Activated CD4-positive, alpha-beta T cell treated with anti-CD3 and anti-CD28 coated beads for 36 hours (primary cell): Measurements from ENCODE around the gene PSMG4. TPM values are rescaled to one million over a fixed set of nuclear protein-coding genes. Genes with fewer than 3 reads are reported as not detected.

Source experiments
- ATAC-seq: fragments of 200-7000 bp; cut with Tn5 transposase; one replicate; pipeline ENCODE4 v1.10.0; 2021; ENCODE audit warnings: mild to moderate bottlenecking, moderate library complexity
- CTCF ChIA-PET: fragments of 350-600 bp; sonication (Branson Sonifier 250); formaldehyde crosslinking; loops from one replicate; lab custom pipeline; 2021; ENCODE audit warnings: antibody characterized with exemption; lab: Charles Lee
- POLR2A ChIA-PET: fragments of 350-600 bp; sonication (Branson Sonifier 250); formaldehyde crosslinking; loops from one replicate; lab custom pipeline; 2021; ENCODE audit warnings: antibody characterized with exemption, inconsistent platforms; lab: Charles Lee
- DNase-seq: peaks from one replicate; pipeline ENCODE4 v3.0.0-alpha.2; 2020
- H3K27ac Mint-ChIP-seq: one replicate; pipeline ENCODE4 v1.8.0; 2021; ENCODE audit warnings: mixed read lengths
- H3K27me3 Mint-ChIP-seq: one replicate; pipeline ENCODE4 v1.8.0; 2021; ENCODE audit warnings: mixed read lengths
- H3K36me3 Mint-ChIP-seq: one replicate; pipeline ENCODE4 v1.8.0; 2021; ENCODE audit warnings: low read depth, mixed read lengths
- H3K4me1 Mint-ChIP-seq: one replicate; pipeline ENCODE4 v1.8.0; 2021; ENCODE audit warnings: mixed read lengths
- H3K4me3 Mint-ChIP-seq: one replicate; pipeline ENCODE4 v1.8.0; 2021; ENCODE audit warnings: mild to moderate bottlenecking, moderate library complexity, mixed read lengths
- H3K9me3 Mint-ChIP-seq: one replicate; pipeline ENCODE4 v1.8.0; 2021; ENCODE audit warnings: low read depth, mixed read lengths
- intact Hi-C, 2 experiments: fragments of 100-400 bp; cut with DNase I in 1 of 2; cut with micrococcal nuclease in 1 of 2; formaldehyde crosslinking; loops; one replicate each; pipeline versions ENCODE4 v1.14.2 to v1.15.1; 2022 to 2024; cut with DNase I, micrococcal nuclease
- total RNA-seq, 2 experiments: library from RNA; stranded (reverse); gene quantifications; one replicate each; pipeline ENCODE4 v1.2.3, GENCODE V29; 2021

PSMG4 gene
- total RNA-seq, 2 experiments from 2014 or later = 22.2 to 23.2 TPM

- Mint-ChIP-seq H3K36me3 (no peaks in the 10 kb centered on the region), H3K4me1 (no peaks in the 10 kb centered on the region), H3K4me3 (no peak overlapping the region), H3K27me3 (no peaks in the 10 kb centered on the region), H3K27ac (no peak overlapping the region), H3K9me3 (no peaks in the 10 kb centered on the region)
- intact Hi-C loops = no loop called here
- ATAC-seq = no peak
- ChIA-PET POLR2A (no interaction called here), CTCF (interaction anchor here (0.5 to 0.6 kb wide), 2 partner anchors 19 to 417 kb away, joined by 3 to 4 read pairs; no protein-coding TSS in a partner anchor)
- DNase-seq = no peak
Observed at GRCh38 chr6:3309391-3310050, 50.8 kb downstream of the PSMG4 start.

GRCh38 chr6:3310051-3310448 is 51.3 kb downstream of the PSMG4 start:
- Mint-ChIP-seq H3K4me1 (no peaks in the 10 kb centered on the region), H3K36me3 (no peaks in the 10 kb centered on the region), H3K9me3 (no peaks in the 10 kb centered on the region), H3K4me3 (no peak overlapping the region), H3K27me3 (no peaks in the 10 kb centered on the region), H3K27ac (no peak overlapping the region)
- no peak for ATAC-seq
- ChIA-PET POLR2A (no interaction called here), CTCF (interaction anchor here (0.6 kb wide), 1 partner anchor 416 kb away, joined by 3 read pairs; no protein-coding TSS in a partner anchor)
- intact Hi-C loops = no loop called here
- DNase-seq = no peak

GRCh38 chr6:3310703-3311102 is 52.0 kb downstream of the PSMG4 start:
- H3K36me3 Mint-ChIP-seq = no peaks in the 10 kb centered on the region
- DNase-seq = no peak
- H3K4me1 Mint-ChIP-seq = no peaks in the 10 kb centered on the region
- no peaks in the 10 kb centered on the region for H3K9me3 Mint-ChIP-seq
- no peak for ATAC-seq
- H3K4me3 Mint-ChIP-seq = no peak overlapping the region
- no peaks in the 10 kb centered on the region for H3K27me3 Mint-ChIP-seq
- no peak overlapping the region for H3K27ac Mint-ChIP-seq
- intact Hi-C loops = no loop called here
- CTCF ChIA-PET = no interaction called here
- POLR2A ChIA-PET = no interaction called here

- CTCF ChIA-PET = interaction anchor here (0.6 to 1.0 kb wide), 2 partner anchors 32 to 334 kb away, joined by 3 to 5 read pairs; no protein-coding TSS in a partner anchor
Observed at GRCh38 chr6:3311826-3312225, 53.1 kb downstream of the PSMG4 start.

GRCh38 chr6:3312604-3313231 is 54.0 kb downstream of the PSMG4 start:
- POLR2A ChIA-PET = no interaction called here
- H3K4me3 Mint-ChIP-seq = no peak overlapping the region
- peaks cover 5% of the 10 kb centered on the region for H3K4me1 Mint-ChIP-seq
- CTCF ChIA-PET = no interaction called here
- DNase-seq (no peak), ATAC-seq (no peak)
- H3K36me3 Mint-ChIP-seq = no peaks in the 10 kb centered on the region
- H3K9me3 Mint-ChIP-seq = no peaks in the 10 kb centered on the region
- intact Hi-C loops = no loop called here
- H3K27me3 Mint-ChIP-seq = peaks cover 8% of the 10 kb centered on the region
- no peak overlapping the region for H3K27ac Mint-ChIP-seq

More at GRCh38 chr6:3311826-3312225, 53.1 kb downstream of the PSMG4 start:
- Mint-ChIP-seq H3K4me1 (no peaks in the 10 kb centered on the region), H3K9me3 (no peaks in the 10 kb centered on the region), H3K4me3 (no peak overlapping the region), H3K27me3 (peaks cover 1% of the 10 kb centered on the region), H3K27ac (no peak overlapping the region), H3K36me3 (no peaks in the 10 kb centered on the region)
- POLR2A ChIA-PET = no interaction called here
- no peak for ATAC-seq
- intact Hi-C loops = no loop called here
- no peak for DNase-seq

- ATAC-seq (no peak), DNase-seq (no peak)
- intact Hi-C loops = no loop called here
- Mint-ChIP-seq H3K4me3 (no peak overlapping the region), H3K27ac (no peak overlapping the region), H3K9me3 (no peaks in the 10 kb centered on the region), H3K4me1 (peaks cover 19% of the 10 kb centered on the region), H3K36me3 (no peaks in the 10 kb centered on the region), H3K27me3 (peaks cover 9% of the 10 kb centered on the region)
- ChIA-PET POLR2A (no interaction called here), CTCF (no interaction called here)
Observed at GRCh38 chr6:3314176-3314575, 55.4 kb downstream of the PSMG4 start.

GRCh38 chr6:3314621-3315467 is 56.1 kb downstream of the PSMG4 start:
- Mint-ChIP-seq H3K27me3 (peaks cover 9% of the 10 kb centered on the region), H3K4me1 (peaks cover 19% of the 10 kb centered on the region), H3K4me3 (no peak overlapping the region), H3K27ac (no peak overlapping the region), H3K9me3 (no peaks in the 10 kb centered on the region), H3K36me3 (no peaks in the 10 kb centered on the region)
- intact Hi-C loops = no loop called here
- CTCF ChIA-PET = no interaction called here
- POLR2A ChIA-PET = interaction anchor here (0.7 kb wide), 1 partner anchor 393 kb away, joined by 4 read pairs; no protein-coding TSS in a partner anchor
- DNase-seq (no peak), ATAC-seq (no peak)

GRCh38 chr6:3315841-3316240 is 57.1 kb downstream of the PSMG4 start:
- H3K27ac Mint-ChIP-seq = no peak overlapping the region
- CTCF ChIA-PET = no interaction called here

GRCh38 chr6:3316331-3316730 is 57.6 kb downstream of the PSMG4 start:
- CTCF ChIA-PET = interaction anchor here (0.6 to 0.9 kb wide), 2 partner anchors 39 to 197 kb away, joined by 4 read pairs; no protein-coding TSS in a partner anchor
- intact Hi-C loops = no loop called here

More at GRCh38 chr6:3315841-3316240, 57.1 kb downstream of the PSMG4 start:
- no peak overlapping the region for H3K4me3 Mint-ChIP-seq
- peaks cover 9% of the 10 kb centered on the region for H3K27me3 Mint-ChIP-seq
- ATAC-seq (no peak), DNase-seq (no peak)
- intact Hi-C loops = no loop called here
- no peaks in the 10 kb centered on the region for H3K36me3 Mint-ChIP-seq
- POLR2A ChIA-PET = interaction anchor here (0.7 kb wide), 1 partner anchor 392 kb away, joined by 4 read pairs; no protein-coding TSS in a partner anchor
- peaks cover 19% of the 10 kb centered on the region for H3K4me1 Mint-ChIP-seq
- H3K9me3 Mint-ChIP-seq = no peaks in the 10 kb centered on the region

GRCh38 chr6:3316818-3317217 is 58.1 kb downstream of the PSMG4 start:
- CTCF ChIA-PET = interaction anchor here (0.6 to 0.9 kb wide), 2 partner anchors 38 to 197 kb away, joined by 4 read pairs; no protein-coding TSS in a partner anchor
- peaks cover 9% of the 10 kb centered on the region for H3K27me3 Mint-ChIP-seq
- peaks cover 19% of the 10 kb centered on the region for H3K4me1 Mint-ChIP-seq
- intact Hi-C loops = no loop called here
- H3K36me3 Mint-ChIP-seq = no peaks in the 10 kb centered on the region
- no peak overlapping the region for H3K4me3 Mint-ChIP-seq
- no peak for DNase-seq
- no peak overlapping the region for H3K27ac Mint-ChIP-seq
- no peak for ATAC-seq
- POLR2A ChIA-PET = no interaction called here
- no peaks in the 10 kb centered on the region for H3K9me3 Mint-ChIP-seq

More at GRCh38 chr6:3316331-3316730, 57.6 kb downstream of the PSMG4 start:
- POLR2A ChIA-PET = no interaction called here
- Mint-ChIP-seq H3K36me3 (no peaks in the 10 kb centered on the region), H3K27me3 (peaks cover 9% of the 10 kb centered on the region), H3K9me3 (no peaks in the 10 kb centered on the region), H3K4me3 (no peak overlapping the region), H3K27ac (no peak overlapping the region), H3K4me1 (peaks cover 19% of the 10 kb centered on the region)
- no peak for DNase-seq
- ATAC-seq = no peak
